Ishikawa (cell line): ENCODE results near the gene MRPL48.

Experiments used
- EGR1 ChIP-seq: IDR thresholded peaks from 2 replicates; pipeline ENCODE4 v1.6.1; 2012
- EP300 ChIP-seq: IDR thresholded peaks from 2 replicates; pipeline ENCODE4 v1.6.1; 2012; ENCODE audit warnings: borderline replicate concordance
- RAD21 ChIP-seq: IDR thresholded peaks from 2 replicates; pipeline ENCODE4 v1.6.1; 2012; ENCODE audit warnings: low read depth

DNA sequence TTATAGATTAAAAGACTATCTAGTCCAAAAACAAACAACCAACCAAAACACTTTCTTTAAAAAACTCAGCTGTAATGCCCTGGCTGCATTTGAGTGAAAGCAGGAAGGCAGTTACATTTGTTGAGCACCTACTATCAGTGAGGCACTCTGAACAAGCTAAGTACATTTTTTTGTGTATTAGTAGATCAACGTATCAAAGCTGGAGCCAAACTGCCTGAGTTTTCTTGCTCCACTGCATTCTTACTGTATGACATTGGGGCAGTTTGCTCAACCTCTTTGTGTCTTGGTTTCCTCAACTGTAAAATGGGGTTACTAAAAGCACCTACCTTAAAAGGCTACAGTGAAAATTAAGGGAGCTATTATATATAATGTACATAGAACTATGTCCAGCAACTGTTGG lies 67.0 kb downstream of the MRPL48 start:
- TF ChIP-seq EGR1 (no peak), RAD21 (no peak), EP300 (no peak)
